Measurements from ENCODE around the gene FOXP1. TPM values are rescaled to one million over a fixed set of nuclear protein-coding genes. Genes with fewer than 3 reads are reported as not detected.

Gene FOXP1
- polyA plus RNA-seq, 1 donor (not counting 4 experiments of a cell fraction or from before 2014, with no cell fraction given), result 14.6 TPM

DNA sequence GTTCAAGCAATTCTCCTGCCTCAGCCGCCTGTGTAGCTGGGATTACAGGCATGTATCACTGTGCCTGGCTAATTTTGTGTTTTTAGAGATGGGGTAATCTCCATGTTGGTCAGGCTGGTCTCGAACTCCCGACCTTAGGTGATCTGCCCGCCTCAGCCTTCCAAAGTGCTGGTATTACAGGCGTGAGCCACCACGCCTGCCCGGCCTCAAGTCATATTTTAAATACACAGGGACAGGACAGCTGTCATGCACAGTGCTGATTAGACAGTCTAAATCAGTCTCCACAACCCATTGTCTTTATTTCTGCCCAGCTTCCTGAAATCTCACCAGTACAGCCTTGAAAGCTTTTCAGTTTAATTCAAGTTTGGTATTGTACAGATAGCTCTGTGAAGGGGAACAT lies 587.4 kb downstream of the FOXP1 start:
- Histone ChIP-seq H3K27me3 (ENCODE audit: control insufficient read depth, extremely low read depth, insufficient read depth, low read length) (no peaks in the 10 kb centered on the region), H3K79me2 (ENCODE audit: control insufficient read depth, insufficient read depth, low read length) (no peaks in the 10 kb centered on the region), H3K36me3 (ENCODE audit: control insufficient read depth in 2 of 2, extremely low read depth in 1 of 2, insufficient read depth in 2 of 2, low read length in 2 of 2) (peaks cover 0 to 10% of the 10 kb centered on the region in 2 experiments), H3K9me1 (ENCODE audit: control insufficient read depth, extremely low read depth, insufficient read depth, low read length) (no peaks in the 10 kb centered on the region), H3K27ac (ENCODE audit: control insufficient read depth, insufficient read depth, low read length) (no peak overlapping the region), H3K4me2 (ENCODE audit: control insufficient read depth, extremely low read depth, insufficient read depth, low read depth, low read length) (no peak overlapping the region), H4K20me1 (ENCODE audit: control insufficient read depth, extremely low read depth, insufficient read depth, low read length) (no peaks in the 10 kb centered on the region), H3K9ac (ENCODE audit: control insufficient read depth, extremely low read depth, insufficient read depth, low read length) (no peak overlapping the region), H3K4me3 (ENCODE audit: control insufficient read depth in 2 of 3, extremely low read depth in 1 of 3, insufficient read depth in 2 of 3, low read depth in 1 of 3, low read length in 3 of 3) (no peak overlapping the region), H3K4me1 (ENCODE audit: control insufficient read depth, extremely low read depth, insufficient read depth, low read length) (peaks cover 16% of the 10 kb centered on the region), H2AFZ (ENCODE audit: control insufficient read depth, low read length) (no peak overlapping the region), H3K9me3 (ENCODE audit: control insufficient read depth, low read depth, low read length) (no peaks in the 10 kb centered on the region)
- no peak for TF ChIP-seq EZH2 (IDR thresholded peaks at IDR 0.05; ENCODE audit: low read length)
- TF ChIP-seq, protein P1, sequence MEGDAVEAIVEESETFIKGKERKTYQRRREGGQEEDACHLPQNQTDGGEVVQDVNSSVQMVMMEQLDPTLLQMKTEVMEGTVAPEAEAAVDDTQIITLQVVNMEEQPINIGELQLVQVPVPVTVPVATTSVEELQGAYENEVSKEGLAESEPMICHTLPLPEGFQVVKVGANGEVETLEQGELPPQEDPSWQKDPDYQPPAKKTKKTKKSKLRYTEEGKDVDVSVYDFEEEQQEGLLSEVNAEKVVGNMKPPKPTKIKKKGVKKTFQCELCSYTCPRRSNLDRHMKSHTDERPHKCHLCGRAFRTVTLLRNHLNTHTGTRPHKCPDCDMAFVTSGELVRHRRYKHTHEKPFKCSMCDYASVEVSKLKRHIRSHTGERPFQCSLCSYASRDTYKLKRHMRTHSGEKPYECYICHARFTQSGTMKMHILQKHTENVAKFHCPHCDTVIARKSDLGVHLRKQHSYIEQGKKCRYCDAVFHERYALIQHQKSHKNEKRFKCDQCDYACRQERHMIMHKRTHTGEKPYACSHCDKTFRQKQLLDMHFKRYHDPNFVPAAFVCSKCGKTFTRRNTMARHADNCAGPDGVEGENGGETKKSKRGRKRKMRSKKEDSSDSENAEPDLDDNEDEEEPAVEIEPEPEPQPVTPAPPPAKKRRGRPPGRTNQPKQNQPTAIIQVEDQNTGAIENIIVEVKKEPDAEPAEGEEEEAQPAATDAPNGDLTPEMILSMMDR (optimal IDR thresholded peaks at IDR 0.05 in 1 of 3, IDR thresholded peaks at IDR 0.05 in 1 of 3, conservative IDR thresholded peaks at IDR 0.05 in 1 of 3; ENCODE audit: extremely low read depth in 1 of 3, insufficient read depth in 2 of 3, low read length in 3 of 3), result no peak
- no peak for FAIRE-seq
- no peak for DNase-seq (ENCODE audit: low read depth, low spot score)
- dilution Hi-C loops (cut with MboI; ENCODE audit: extremely low pct_ligation_motif_present, low sequenced_read_pairs), result no loop called here

DNA sequence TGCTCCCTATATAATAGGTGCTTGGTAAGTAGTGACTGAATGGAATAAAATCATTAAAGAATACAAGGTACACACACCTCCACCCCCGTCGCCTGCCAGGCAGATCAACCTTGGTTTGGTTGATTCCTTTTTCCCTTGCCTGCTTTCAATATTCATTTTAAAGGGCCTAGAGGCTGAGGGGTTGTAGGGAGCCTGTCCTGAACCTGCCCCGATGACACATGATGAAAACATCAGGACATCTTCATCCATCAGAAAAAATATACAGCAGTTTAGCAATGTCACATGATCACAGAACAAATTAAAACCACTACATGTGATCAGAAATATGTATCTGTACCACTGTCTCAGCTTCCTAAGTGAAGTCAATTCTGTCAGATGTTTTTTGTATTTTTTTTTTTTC lies 588.9 kb downstream of the FOXP1 start:
- no peak for TF ChIP-seq EZH2 (IDR thresholded peaks at IDR 0.05; ENCODE audit: low read length)
- TF ChIP-seq, protein P1 (optimal IDR thresholded peaks at IDR 0.05 in 1 of 3, IDR thresholded peaks at IDR 0.05 in 1 of 3, conservative IDR thresholded peaks at IDR 0.05 in 1 of 3; ENCODE audit: extremely low read depth in 1 of 3, insufficient read depth in 2 of 3, low read length in 3 of 3), result no peak
- H3K36me3 ChIP-seq (ENCODE audit: control insufficient read depth in 2 of 2, extremely low read depth in 1 of 2, insufficient read depth in 2 of 2, low read length in 2 of 2), result peaks cover 0 to 10% of the 10 kb centered on the region in 2 experiments
- peaks cover 23% of the 10 kb centered on the region for H3K4me1 ChIP-seq (ENCODE audit: control insufficient read depth, extremely low read depth, insufficient read depth, low read length)
- dilution Hi-C loops (cut with MboI; ENCODE audit: extremely low pct_ligation_motif_present, low sequenced_read_pairs), result no loop called here
- H3K79me2 ChIP-seq (ENCODE audit: control insufficient read depth, insufficient read depth, low read length), result no peaks in the 10 kb centered on the region
- H3K27ac ChIP-seq (ENCODE audit: control insufficient read depth, insufficient read depth, low read length), result peak overlapping the region; percentile 24
- no peak overlapping the region for H3K4me3 ChIP-seq (ENCODE audit: control insufficient read depth in 2 of 3, extremely low read depth in 1 of 3, insufficient read depth in 2 of 3, low read depth in 1 of 3, low read length in 3 of 3)
- no peaks in the 10 kb centered on the region for H3K27me3 ChIP-seq (ENCODE audit: control insufficient read depth, extremely low read depth, insufficient read depth, low read length)
- no peaks in the 10 kb centered on the region for H3K9me3 ChIP-seq (ENCODE audit: control insufficient read depth, low read depth, low read length)
- no peak for DNase-seq (ENCODE audit: low read depth, low spot score)
- no peaks in the 10 kb centered on the region for H3K9me1 ChIP-seq (ENCODE audit: control insufficient read depth, extremely low read depth, insufficient read depth, low read length)
- H3K9ac ChIP-seq (ENCODE audit: control insufficient read depth, extremely low read depth, insufficient read depth, low read length), result no peak overlapping the region
- H2AFZ ChIP-seq (ENCODE audit: control insufficient read depth, low read length), result no peak overlapping the region
- H3K4me2 ChIP-seq (ENCODE audit: control insufficient read depth, extremely low read depth, insufficient read depth, low read depth, low read length), result no peak overlapping the region
- FAIRE-seq, result peak; percentile 20
- H4K20me1 ChIP-seq (ENCODE audit: control insufficient read depth, extremely low read depth, insufficient read depth, low read length), result no peaks in the 10 kb centered on the region

Data from keratinocyte (primary cell).